Endothelial cell of umbilical vein (primary cell): ENCODE data around the gene HPSE2. TPM values are rescaled to one million over a fixed set of nuclear protein-coding genes. Genes with fewer than 3 reads are reported as not detected.

Experiments used
- BruUV-seq: library from RNA; stranded (reverse); fragments of 400-500 nt; replicated peaks from 2 replicates; lab custom pipeline; 2021; lab: Mats Ljungman, UMichigan
- CTCF ChIA-PET: fragments of 300-600, 350-600 bp; sonication (Branson Sonifier 250); formaldehyde crosslinking; loops from one replicate; lab custom pipeline; 2021; ENCODE audit warnings: antibody characterized with exemption, inconsistent platforms; lab: Charles Lee
- POLR2A ChIA-PET: fragments of 300-600, 350-600 bp; sonication (Branson Sonifier 250); formaldehyde crosslinking; loops from one replicate; lab custom pipeline; 2021; ENCODE audit warnings: antibody characterized with exemption, inconsistent platforms; lab: Charles Lee
- DNase-seq: peaks from one replicate; pipeline ENCODE4 v3.0.0-alpha.2; 2011; ENCODE audit warnings: low read depth, low spot score
- FAIRE-seq: peaks from 2 replicates; lab custom pipeline; 2011; peaks lifted over from hg19 to GRCh38; lab: Jason Lieb, UNC
- H2AFZ ChIP-seq: 2 replicates; pipeline ENCODE4 v1.6.0; 2012; ENCODE audit warnings: low read depth, low read length, control low read depth, inconsistent platforms
- H3K27ac ChIP-seq: 2 replicates; pipeline ENCODE4 v1.5.1; 2011; ENCODE audit warnings: low read depth, mild to moderate bottlenecking, control low read depth, low read length, moderate library complexity; ENCODE audit not compliant: insufficient read depth
- H3K27me3 ChIP-seq, 2 experiments: 2 replicates each; pipeline versions ENCODE4 v1.6.0 to v1.6.1; 2011; ENCODE audit warnings: low read length in 2 of 2, mixed read lengths in 1 of 2; ENCODE audit not compliant: control insufficient read depth in 2 of 2, insufficient read depth in 2 of 2
- H3K36me3 ChIP-seq, 2 experiments: 2 replicates in 1 of 2; 3 replicates in 1 of 2; pipeline ENCODE4 v1.5.1; 2011; ENCODE audit warnings: low read length in 2 of 2, mild to moderate bottlenecking in 1 of 2, moderate library complexity in 1 of 2; ENCODE audit not compliant: control insufficient read depth in 2 of 2, insufficient read depth in 2 of 2; ENCODE audit errors: extremely low read depth in 1 of 2
- H3K4me1 ChIP-seq: 3 replicates; pipeline ENCODE4 v1.5.1; 2011; ENCODE audit warnings: mild to moderate bottlenecking, low read length; ENCODE audit not compliant: control insufficient read depth, insufficient read depth; ENCODE audit errors: extremely low read depth
- H3K4me2 ChIP-seq: 2 replicates; pipeline ENCODE4 v1.6.1; 2011; ENCODE audit warnings: low read length, control low read depth, mixed read lengths; ENCODE audit not compliant: insufficient read depth
- H3K4me3 ChIP-seq, 3 experiments: fragments of 200-600 bp in 1 of 3; sonication (generic), shearing (Covaris generic) in 1 of 3; replicated peaks in 1 of 3; 2 replicates each; pipeline ENCODE4 v1.5.1; 2011 to 2016; ENCODE audit warnings: control low read depth in 3 of 3, low read length in 3 of 3, mild to moderate bottlenecking in 2 of 3, inconsistent platforms in 1 of 3, low read depth in 1 of 3, moderate library complexity in 1 of 3; ENCODE audit not compliant: insufficient read depth in 1 of 3
- H3K79me2 ChIP-seq: 2 replicates; pipeline ENCODE4 v1.6.0; 2012; ENCODE audit warnings: low read length, inconsistent platforms; ENCODE audit not compliant: control insufficient read depth, insufficient read depth
- H3K9ac ChIP-seq: replicated peaks from 2 replicates; pipeline ENCODE3; 2011; ENCODE audit warnings: low read length, control low read depth; ENCODE audit not compliant: insufficient read depth; ENCODE audit errors: extremely low read depth
- H3K9me1 ChIP-seq: replicated peaks from 3 replicates; pipeline ENCODE4 v1.6.0; 2011; ENCODE audit warnings: mild to moderate bottlenecking, low read length; ENCODE audit not compliant: control insufficient read depth, insufficient read depth; ENCODE audit errors: extremely low read depth
- H3K9me3 ChIP-seq: replicated peaks from 2 replicates; pipeline ENCODE4 v1.5.1; 2012; ENCODE audit warnings: low read length, inconsistent platforms; ENCODE audit not compliant: control insufficient read depth, insufficient read depth
- H4K20me1 ChIP-seq: replicated peaks from 2 replicates; pipeline ENCODE3; 2011; ENCODE audit warnings: mild to moderate bottlenecking, low read length; ENCODE audit not compliant: control insufficient read depth, insufficient read depth; ENCODE audit errors: extremely low read depth
- CTCF ChIP-seq, 2 donors: IDR thresholded peaks; 1 replicate in 1 of 2; 2 replicates in 1 of 2; pipeline ENCODE4 v1.5.1; 2011; ENCODE audit warnings: low read length in 2 of 2, mild to moderate bottlenecking in 2 of 2, moderate library complexity in 2 of 2, control low read depth in 1 of 2, inconsistent platforms in 1 of 2, low read depth in 1 of 2; ENCODE audit not compliant: insufficient read depth in 1 of 2; ENCODE audit errors: extremely low read depth in 1 of 2
- EZH2 ChIP-seq: IDR thresholded peaks from 2 replicates; pipeline ENCODE4 v1.6.1; 2012; ENCODE audit warnings: borderline replicate concordance, low read depth, mild to moderate bottlenecking, moderate library complexity, low read length, inconsistent platforms; ENCODE audit not compliant: severe bottlenecking
- FOS ChIP-seq: IDR thresholded peaks from 2 replicates; pipeline ENCODE4 v1.6.1; 2011; ENCODE audit warnings: mild to moderate bottlenecking, low read length, moderate library complexity, borderline replicate concordance; ENCODE audit not compliant: insufficient read depth
- GATA2 ChIP-seq: IDR thresholded peaks from 2 replicates; pipeline ENCODE4 v1.7.0; 2011; ENCODE audit warnings: low read depth, mild to moderate bottlenecking, moderate library complexity, mixed read lengths, low read length; ENCODE audit not compliant: insufficient read length, insufficient read depth
- JUN ChIP-seq: IDR thresholded peaks from 2 replicates; pipeline ENCODE4 v1.6.1; 2011; ENCODE audit warnings: borderline replicate concordance, low read depth; ENCODE audit not compliant: insufficient read length, insufficient read depth
- MAX ChIP-seq: IDR thresholded peaks from 2 replicates; pipeline ENCODE4 v1.6.1; 2011; ENCODE audit not compliant: insufficient read depth, insufficient read length
- MYC ChIP-seq: IDR thresholded peaks from one replicate; pipeline ENCODE4 v1.6.1; 2011; ENCODE audit warnings: mild to moderate bottlenecking, low read depth, low read length
- POLR2A ChIP-seq: IDR thresholded peaks from 2 replicates; pipeline ENCODE4 v1.6.1; 2012; ENCODE audit warnings: low read depth, mild to moderate bottlenecking, control low read depth, low read length
- POLR2AphosphoS5 ChIP-seq: IDR thresholded peaks from 2 replicates; pipeline ENCODE4 v1.6.1; 2012; ENCODE audit warnings: low read depth, mild to moderate bottlenecking, control low read depth, low read length, moderate library complexity; ENCODE audit not compliant: insufficient read depth
- dilution Hi-C: fragments of 300-500 bp; cut with MboI; formaldehyde crosslinking; loops from one replicate; pipeline ENCODE4 v1.15.0; 2019; ENCODE audit warnings: low sequenced_read_pairs; ENCODE audit not compliant: extremely low pct_ligation_motif_present
- intact Hi-C: fragments of 100-400 bp; cut with micrococcal nuclease; formaldehyde crosslinking; loops from one replicate; pipeline ENCODE4 v1.10.0; 2022
- polyA plus RNA-seq, 4 experiments: library from polyadenylated mRNA; depleted of rRNA in 3 of 4; stranded (reverse) in 3 of 4; unstranded in 1 of 4; fragments of >200 nt; gene quantifications; 2 replicates each; pipeline versions ENCODE4 v1.2.1 to v1.2.3, GENCODE V29; 2011 to 2012; ENCODE audit warnings: missing spikeins in 1 of 4
- total RNA-seq: library from RNA; stranded (reverse); gene quantifications from 2 replicates; pipeline ENCODE4 v1.2.3, GENCODE V29; 2021

HPSE2 gene
- total and polyA plus RNA-seq, 2 donors (not counting 3 experiments of a cell fraction or from before 2014, with no cell fraction given), result not detected

GRCh38 chr10:98511876-98512275 is 723.8 kb downstream of the HPSE2 start:
- Histone ChIP-seq H3K36me3 (no peaks in the 10 kb centered on the region), H3K27ac (no peak overlapping the region), H4K20me1 (no peaks in the 10 kb centered on the region), H3K4me2 (no peak overlapping the region), H3K4me3 (no peak overlapping the region), H3K4me1 (no peaks in the 10 kb centered on the region), H3K27me3 (no peaks in the 10 kb centered on the region), H3K9me1 (no peaks in the 10 kb centered on the region), H3K79me2 (no peaks in the 10 kb centered on the region), H3K9me3 (no peaks in the 10 kb centered on the region), H2AFZ (no peak overlapping the region), H3K9ac (no peak overlapping the region)
- ChIA-PET CTCF (interaction anchor here (0.7 to 1.2 kb wide), 2 partner anchors 13 to 45 kb away, joined by 3 read pairs; no protein-coding TSS in a partner anchor), POLR2A (no interaction called here)
- dilution Hi-C loops, result no loop called here
- no TSS peak for BruUV-seq
- FAIRE-seq (no peak), DNase-seq (no peak)
- intact Hi-C loops, result no loop called here
- TF ChIP-seq MAX, result no peak
- no peak for TF ChIP-seq POLR2AphosphoS5
- TF ChIP-seq MYC, result no peak
- TF ChIP-seq GATA2, result no peak
- no peak for TF ChIP-seq EZH2
- TF ChIP-seq FOS, result no peak
- no peak for TF ChIP-seq POLR2A
- no peak for TF ChIP-seq JUN
- TF ChIP-seq CTCF (IDR thresholded peaks at IDR 0.05; ENCODE audit: extremely low read depth in 1 of 2, insufficient read depth in 1 of 2, low read depth in 1 of 2, low read length in 2 of 2), result no peak
